ENCODE results near the gene WDR49.
"Not testable (repeated sequence)": the region's sequence is repeated elsewhere in the genome, so short reads cannot be mapped to it uniquely, and the experiment has no call there.

GRCh38 chr3:167614196-167614595 is 39.5 kb downstream of the WDR49 start:
- TF ChIP-seq POLR2A (IDR thresholded peaks at IDR 0.05; ENCODE audit: low read length); GATA1 (IDR thresholded peaks at IDR 0.05; ENCODE audit: low read depth, low read length): not testable (repeated sequence)
